HG02571 (cell line): ENCODE results near the gene SLC35G2.
"Not testable (repeated sequence)": the region's sequence is repeated elsewhere in the genome, so short reads cannot be mapped to it uniquely, and the experiment has no call there.

Source experiments
- ATAC-seq: cut with Tn5 transposase; IDR thresholded peaks from one replicate; pipeline ENCODE4 v1.9.1; 2021; ENCODE audit warnings: mild to moderate bottlenecking, moderate library complexity; ENCODE audit not compliant: unreplicated experiment

The SLC35G2 gene

DNA sequence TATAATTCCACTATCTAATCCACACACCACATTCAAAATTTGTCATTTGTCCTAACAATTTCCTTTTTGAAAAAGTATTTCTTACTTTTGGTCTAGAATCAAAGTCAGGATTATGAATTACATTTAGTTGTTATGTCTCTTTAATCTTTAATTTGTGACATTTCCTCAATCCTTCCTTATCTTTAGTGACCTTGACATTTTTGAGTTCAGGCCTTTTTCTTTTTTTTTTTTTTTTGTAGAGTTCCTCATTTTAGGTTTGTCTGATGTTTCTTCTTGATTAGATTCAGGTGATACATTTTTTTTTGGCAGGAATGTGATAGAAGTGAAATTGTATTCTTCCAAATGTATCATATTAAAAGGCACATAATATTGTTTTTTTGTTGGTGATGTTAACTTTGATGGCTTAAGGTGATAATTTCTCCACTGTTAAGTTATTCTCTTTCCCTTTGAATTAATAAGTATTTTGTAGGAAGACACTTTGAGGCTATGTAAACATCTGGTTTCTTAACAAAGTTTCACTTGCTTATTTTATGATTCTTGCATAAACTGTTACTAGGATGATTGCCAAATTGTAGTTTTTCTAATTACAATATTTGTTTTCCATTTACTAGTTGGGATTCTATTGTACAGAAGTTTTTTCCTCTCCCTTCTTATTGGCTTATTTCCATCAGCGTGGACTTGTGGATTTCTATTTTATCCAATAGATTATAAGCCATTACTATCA is 16.3 kb downstream of the SLC35G2 start:
- ATAC-seq: no peak

DNA sequence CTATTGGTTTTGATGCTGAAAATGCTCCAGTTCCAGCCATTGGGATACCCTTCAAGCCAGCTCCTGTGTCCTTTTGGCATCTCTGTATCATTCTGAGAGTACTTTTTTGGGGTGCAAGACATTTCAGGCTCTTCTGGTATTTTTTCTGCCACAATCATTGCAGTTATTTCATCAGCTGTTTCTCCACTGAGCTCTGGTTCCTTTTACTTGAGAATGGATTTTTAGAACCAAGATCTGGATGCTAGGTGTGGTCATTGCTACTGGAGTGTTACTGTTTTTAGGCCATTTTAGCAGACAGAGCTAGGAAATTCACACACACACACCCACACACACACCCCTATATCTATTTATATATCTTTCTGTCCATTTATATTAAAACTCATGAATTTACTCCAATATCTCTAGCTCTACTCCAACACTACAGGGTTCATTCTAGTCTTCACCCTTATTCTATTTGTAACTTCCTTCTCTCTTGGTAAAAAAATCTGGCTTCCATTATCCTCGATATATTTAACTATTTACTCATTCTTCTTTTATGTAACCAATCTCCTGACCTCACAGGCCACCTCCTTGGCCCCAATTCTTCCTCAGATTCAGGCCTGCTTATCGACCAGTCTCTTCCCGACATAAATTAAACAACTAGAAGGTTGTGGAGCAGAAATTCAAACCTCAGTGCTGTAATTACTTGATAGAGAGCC is 17.0 kb downstream of the SLC35G2 start:
- ATAC-seq: no peak

DNA sequence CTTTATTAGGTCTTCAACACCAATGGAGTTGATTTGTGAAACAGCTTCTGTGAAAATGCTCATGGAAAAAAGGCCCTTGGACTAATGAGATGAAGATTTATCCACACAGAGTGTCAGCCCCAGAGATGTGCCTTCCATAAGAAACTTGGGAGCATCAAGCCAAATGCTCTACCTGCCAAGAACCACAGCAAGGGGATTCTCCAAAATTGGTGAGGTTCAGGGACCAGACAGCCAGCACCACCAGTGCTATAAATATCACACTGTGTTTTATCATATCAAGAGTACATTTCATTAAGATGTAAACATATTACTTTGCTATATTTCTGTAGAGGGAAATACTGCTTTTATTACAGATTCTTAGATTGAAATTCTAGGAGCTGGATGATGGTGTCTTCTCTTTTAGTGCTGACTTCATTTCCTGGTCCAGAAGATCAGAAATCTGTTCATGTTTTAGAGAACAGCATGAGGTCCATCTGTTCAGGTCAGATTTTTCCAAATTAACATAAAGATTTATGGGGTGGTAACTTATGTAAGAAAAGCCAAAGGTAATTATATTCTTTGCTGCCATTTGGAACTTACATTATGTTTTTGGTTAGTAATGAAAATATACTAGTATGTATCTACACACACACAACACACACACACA is 17.7 kb downstream of the SLC35G2 start:
- no peak for ATAC-seq

DNA sequence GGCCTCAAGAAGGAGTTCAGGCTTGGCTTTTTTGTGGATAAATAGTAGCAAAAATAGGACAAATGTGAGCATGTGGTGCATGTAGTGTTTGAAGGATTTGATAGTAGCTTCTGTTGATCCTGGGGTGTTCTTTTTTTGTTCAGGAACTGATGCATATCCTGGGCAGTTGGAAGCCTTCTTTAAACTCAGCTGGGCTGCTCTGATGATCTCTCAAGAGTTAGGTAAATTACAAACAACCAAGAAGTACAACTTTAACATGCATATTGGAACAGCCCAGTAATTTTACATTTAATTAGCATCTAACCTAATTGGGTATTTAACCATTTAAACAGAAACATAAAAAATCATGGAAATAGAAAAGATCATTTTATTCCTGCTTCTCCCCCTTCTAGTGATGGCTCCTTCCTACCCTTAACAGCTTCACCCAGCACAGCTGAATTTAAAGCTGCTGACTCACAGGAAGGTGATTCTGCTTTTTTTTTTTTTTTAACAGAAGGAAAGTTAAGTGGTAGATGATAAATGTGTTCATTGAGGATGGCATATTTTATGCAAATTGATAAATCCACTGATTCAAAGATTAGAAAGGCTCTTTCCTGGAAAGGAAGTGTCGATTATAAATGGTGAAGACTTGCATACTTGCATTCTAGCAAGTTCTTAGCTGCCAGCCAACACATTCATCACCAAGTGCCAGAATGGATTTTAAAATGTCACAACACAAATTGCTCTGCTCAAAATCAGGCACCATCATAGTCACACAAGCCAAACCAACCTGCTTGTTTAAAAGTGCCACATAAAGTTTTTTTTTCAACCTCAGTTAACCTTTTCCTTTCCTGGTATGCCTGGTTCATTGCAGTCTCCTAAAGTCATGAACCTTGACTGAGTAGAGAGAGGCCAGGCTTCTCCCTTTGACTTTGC is 20.0 kb downstream of the SLC35G2 start:
- ATAC-seq: no peak

DNA sequence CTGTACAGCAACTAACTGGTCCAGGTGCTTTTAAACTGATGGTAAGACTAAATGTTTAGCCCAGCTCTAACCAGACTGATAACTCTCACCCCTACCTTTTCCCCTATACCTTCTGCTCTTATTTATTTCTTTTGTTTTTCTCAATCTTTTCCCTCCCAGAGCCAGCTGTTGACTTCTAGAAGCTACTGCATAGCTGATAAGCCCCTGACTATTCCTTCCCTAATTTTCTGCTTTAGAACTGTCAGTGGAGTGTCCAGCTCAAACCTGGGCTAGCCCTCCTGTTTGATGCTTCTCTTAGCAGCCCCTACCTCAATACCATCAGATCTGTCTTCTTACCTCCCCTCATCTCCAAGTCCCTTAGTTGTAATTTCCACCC is 20.6 kb downstream of the SLC35G2 start:
- no peak for ATAC-seq

DNA sequence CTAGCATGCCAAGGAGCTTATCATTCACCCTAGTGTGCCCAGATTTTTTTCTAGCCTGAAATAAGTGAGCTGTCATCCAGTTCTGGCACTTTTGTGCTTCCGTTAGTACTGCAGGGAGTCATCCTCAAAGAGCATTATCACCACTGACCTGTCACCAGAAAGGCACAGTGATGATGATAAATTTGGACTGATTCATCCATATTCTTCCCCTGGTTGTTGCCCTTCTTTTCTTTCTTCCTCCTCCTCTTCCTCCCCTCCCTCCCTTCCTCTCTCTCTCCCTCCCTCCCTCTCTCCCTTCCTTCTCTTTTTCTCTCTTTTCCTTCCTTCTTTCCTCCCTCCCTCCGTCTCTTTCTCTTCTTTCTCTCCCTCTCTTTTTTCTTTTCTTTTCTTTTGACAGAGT is 21.3 kb downstream of the SLC35G2 start:
- no peak for ATAC-seq

DNA sequence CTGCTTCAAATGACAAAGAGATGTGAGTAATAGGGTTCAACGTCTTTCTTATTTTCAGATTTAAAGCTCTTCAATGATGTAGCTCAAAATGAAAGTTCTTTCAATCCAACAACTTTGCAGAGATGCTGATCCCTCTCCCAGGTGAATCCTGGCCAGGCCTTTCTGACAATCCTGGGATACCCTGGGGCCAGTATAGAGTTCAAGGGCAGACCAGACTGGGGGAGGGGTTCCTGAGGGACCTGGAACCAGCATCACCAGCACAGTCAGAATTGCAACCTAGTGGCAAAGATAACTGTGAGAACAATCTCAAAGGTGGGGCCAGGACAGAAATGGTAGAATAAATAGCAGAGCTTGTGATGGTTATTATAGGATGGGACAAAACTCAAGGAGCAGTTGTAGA is 23.4 kb downstream of the SLC35G2 start:
- ATAC-seq: no peak

DNA sequence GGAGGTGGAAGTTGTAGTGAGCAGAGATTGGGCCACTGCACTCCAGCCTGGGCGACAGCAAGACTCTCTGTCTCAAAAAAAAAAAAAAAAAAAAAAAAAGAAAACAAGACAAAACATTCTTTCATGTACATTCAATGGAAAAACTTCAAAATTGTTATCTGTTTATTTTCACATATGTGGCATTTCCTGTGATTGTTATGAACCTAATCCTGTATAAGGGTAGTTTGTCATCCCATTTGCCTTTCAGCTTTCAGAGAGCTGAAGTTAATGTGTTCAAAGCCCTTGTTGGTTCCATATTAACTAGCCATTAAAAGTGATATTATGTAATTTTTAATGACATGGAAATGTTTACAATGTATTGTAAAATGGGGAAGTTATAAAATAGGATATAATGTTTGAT is 25.8 kb downstream of the SLC35G2 start:
- no peak for ATAC-seq

DNA sequence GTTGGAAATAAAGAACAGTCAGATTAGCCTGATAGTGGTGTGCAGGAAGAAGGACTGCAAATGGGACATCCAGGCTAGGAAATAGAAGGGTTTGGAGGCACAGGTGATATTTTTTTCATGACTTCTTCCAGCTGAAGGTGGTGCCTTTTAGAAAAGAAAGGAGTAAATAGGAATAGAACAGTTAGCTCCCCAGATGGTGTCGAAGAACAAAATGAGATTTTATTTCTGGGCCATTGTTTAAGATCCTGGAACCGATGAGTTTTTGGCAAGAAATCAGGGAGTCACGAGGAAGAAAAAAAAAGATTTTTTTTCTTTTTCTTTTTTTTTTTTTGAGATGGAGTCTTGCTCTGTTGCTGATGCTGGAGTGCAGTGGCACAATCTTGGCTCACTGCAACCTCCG is 33.3 kb downstream of the SLC35G2 start:
- ATAC-seq: no peak

DNA sequence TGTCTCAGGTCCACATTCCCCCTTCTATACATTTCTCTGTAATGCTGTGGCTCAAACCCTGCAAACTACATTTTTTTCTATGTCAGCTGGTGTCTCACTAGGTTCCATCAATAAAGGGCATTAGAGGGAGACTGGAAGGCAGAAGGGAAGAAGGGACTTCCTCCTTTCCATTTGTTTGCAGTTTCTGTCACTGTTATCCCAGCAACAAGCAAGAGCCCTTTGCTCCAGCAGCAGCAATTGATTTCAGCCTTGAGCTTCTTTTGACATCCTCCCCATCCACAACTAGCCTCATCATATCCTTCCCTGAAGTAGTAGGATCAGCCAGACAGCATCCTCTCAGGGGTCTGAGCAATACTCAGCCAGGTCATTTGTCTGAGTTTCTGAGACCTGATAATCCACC is 37.7 kb downstream of the SLC35G2 start:
- no peak for ATAC-seq

DNA sequence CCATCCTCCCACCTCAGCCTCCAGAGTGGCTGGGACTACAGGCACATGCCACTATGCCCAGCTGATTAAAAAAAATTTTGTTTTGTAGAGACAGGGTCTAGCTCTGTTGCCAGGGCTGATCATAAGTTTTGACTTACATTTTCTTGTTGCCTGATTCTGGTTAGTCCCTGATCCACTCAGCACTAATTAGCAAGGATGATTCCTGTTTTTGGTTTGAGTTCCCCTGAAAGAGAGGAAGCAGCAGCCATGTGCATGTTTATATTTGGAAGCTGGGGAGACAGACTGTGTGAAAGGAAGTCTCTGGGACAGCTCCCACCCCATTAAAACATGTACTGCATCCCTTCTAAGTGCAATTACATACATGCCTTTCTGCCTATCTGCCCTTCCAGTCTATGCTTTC is 39.5 kb downstream of the SLC35G2 start:
- ATAC-seq: no peak

DNA sequence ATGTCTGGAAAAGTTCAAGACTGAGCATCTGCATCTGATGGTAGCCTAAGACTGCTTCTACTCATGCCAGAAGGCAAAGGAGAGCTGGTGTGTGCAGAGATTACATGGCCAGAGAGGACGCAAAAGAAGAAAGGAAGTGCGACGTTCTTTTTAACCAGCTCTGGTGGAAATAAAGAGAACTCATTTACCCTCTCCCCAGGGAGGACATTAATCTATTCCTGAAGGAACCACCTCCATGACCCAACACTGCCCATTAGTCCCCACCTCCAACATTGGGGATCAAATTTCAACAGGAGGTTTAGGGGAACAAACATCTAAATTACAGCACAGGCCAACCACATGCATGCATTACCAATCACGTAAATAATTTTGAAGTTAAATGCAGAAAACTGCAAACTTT is 41.6 kb downstream of the SLC35G2 start:
- ATAC-seq: no peak

DNA sequence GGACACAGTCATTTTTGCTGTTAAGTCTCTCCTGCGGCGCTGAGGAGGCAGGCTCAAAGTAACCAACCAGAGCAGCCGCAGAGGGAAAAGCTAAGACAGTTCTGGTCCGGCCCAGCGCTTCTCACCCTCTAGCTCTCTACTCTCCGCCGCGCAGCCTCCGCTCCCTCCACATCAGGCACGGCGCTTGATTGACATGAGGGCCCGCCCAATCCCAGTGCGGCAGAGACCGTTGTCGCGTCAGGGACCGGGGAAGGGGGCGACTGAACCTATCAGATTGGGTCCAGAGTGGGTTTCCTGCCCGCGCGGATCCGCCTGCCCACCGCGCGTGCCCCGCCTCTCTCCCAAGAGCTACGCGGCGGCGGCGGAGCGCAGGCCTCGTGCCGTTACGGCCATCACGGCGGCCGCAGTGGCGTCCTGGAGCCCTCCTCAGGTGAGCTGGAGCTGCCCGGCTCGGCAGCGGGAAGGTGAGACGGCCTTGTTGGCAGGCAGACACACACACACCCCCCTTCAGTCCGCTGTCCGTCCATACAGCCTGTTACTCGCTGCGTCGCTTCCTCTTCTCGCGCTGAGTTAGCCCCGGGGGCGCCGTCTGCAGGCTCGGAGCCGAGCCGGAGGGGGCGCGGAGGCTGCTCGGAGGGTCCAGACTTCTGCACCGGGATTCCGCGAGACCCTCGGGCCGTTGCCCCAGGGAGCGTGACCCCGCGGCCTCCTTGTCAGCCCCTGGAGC is 43.1 kb downstream of the SLC35G2 start, which contains the start of gene NCK1:
TSS of gene NCK1 (plus strand) at position 319 of the 727 bp plus-strand sequence. CDS start 65,794 bp downstream, outside the sequence.
- peak; percentile 99 for ATAC-seq

DNA sequence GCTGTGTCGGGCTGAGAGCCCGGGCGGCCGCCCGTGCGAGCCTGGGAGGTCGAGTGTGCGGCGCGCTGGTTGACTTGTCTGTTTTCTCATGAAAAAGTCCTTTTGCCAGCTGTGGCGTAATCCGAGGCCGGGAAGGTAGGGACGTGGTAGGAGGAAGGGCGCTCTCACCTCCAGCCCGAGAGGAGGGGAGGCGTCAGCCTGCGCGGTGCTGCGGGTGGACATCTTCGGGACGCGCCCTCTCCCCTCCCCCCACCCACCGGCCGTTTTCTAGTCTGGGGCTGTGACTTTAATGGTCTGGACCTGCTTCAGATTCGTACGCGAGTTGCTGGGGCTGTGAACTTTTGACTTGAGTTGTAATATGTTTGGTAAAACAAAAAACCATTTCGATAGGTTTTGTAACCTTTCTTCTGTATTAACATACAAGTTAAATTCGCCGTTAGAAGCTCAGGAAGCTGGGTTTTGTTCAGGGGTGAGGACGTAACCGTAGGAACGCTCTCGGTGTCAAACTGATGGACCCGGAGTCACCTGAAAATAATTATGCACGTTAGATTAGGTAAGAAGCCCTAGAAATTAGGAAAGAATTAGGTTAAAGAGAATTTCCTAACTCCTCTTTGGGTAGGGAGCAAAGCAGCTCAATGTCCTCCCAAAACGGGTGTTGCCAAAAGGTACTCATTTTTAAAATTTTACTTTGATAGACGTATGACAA is 43.8 kb downstream of the SLC35G2 start:
- ATAC-seq: no peak

DNA sequence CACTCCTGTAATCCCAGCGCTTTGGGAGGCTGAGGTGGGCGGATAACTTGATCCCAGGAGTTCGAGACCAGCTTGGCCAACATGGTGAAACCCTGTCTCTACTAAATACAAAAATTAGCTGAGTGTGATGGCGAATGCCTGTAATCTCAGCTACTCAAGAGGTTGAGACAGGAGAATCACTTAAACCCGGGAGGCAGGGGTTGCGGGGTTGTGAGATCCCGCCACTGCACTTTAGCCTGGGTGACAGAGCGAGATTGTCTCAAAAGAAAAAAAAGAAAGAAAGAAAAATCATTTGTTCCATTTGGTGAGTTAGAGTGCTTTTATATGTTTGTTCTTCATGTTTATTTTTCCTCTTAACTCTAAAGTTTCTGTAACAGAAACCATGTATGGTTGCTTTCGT is 50.4 kb downstream of the SLC35G2 start:
- no peak for ATAC-seq

DNA sequence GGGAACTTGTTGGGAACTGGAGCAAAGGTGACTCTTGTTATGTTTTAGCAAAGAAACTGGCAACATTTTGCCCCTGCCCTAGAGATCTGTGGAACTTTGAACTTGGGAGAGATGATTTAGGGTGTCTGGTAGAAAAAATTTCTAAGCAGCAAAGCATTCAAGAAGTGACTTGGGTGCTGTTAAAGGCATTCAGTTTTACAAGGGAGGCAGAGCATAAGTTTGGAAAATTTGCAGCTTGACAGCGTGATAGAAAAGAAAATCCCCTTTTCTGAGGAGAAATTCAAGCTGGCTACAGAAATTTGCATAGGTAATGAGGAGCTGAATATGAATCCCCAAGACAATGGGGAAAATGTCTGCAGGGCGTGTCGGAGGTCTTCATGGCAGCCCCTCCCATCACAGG is 53.3 kb downstream of the SLC35G2 start:
- not testable (repeated sequence) for ATAC-seq

DNA sequence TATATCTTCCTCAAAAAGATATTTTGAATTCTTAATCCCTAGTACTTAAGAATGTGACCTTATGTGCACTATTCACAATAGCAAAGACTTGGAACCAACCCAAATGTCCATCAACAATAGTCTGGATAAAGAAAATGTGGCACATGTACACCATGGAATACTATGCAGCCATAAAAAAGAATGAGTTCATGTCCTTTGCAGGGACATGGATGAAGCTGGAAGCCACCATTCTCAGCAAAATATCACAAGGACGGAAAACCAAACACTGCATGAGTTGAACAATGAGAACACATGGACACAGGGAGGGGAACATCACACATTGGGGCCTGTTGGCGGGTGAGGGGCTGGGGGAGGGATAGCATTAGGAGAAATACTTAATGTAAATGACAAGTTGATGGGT is 60.6 kb downstream of the SLC35G2 start:
- ATAC-seq: not testable (repeated sequence)

DNA sequence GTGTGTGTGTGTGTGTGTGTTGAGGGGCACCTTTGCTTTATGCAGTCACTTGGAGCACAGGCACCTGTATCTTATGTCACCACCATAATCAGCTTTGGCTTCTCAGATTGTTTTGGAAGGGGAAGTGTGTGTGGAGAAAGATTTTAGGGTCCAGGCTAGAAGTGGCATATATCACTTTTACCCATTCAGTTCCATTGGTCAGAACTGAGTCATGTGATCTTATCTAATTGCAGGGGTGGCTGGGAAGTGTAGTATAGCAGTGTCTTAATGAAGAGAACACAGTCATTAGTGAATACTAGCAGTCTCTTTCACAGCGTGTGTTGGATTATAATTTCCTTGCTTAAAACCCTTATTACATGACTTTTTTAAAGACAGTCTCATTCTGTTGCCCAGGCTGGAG is 63.6 kb downstream of the SLC35G2 start:
- ATAC-seq: no peak

DNA sequence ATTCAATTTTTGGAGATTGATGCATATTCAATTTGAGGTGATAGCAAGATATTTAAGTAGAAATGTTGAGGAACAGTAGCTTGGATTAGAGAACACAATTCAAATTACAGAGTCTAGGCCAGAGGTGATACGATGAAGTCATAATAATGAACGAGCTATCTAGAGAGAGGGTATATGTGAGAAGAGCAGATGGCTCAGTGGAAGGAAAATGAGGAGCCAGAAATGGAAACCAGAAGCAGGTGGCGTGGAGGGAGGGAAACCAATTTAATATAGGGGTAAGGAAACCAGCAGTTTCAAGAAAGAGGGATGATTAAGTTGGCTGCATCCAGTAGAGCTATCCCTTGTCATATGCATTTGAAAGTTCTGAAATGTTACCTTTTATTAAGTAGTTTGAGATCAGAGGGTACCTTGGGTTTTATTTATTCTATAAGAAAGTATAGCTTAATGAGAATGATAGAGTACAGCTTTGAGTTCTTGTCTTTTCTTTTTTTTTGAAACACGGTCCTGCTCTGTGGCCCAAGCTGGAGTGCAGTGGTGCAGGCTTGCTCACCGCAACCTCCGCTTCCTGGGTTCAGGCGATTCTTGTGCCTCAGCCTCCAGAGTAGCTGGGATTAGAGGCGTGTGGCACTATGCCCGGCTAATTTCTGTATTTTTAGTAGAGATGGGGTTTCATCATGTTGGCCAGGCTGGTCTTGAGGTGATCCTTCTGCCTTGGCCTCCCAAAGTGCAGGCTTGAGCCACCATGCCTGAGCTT is 65.2 kb downstream of the SLC35G2 start:
- no peak for ATAC-seq
